ENCODE measurements around the gene ANKS6.

ANKS6 gene

GRCh38 chr9:98742325-98743280 lies 53.8 kb downstream of the ANKS6 start:
- no peak for DNase-seq (ENCODE audit: extremely low read depth in 1 of 2, low read depth in 1 of 2)

GRCh38 chr9:98740226-98740881 lies 56.0 kb downstream of the ANKS6 start:
- DNase-seq (ENCODE audit: extremely low read depth in 1 of 2, low read depth in 1 of 2) = no peak

- no peak for DNase-seq (ENCODE audit: extremely low read depth in 1 of 2, low read depth in 1 of 2)
Observed at GRCh38 chr9:98738741-98739140, 57.6 kb downstream of the ANKS6 start.

GRCh38 chr9:98736226-98736625 lies 60.1 kb downstream of the ANKS6 start:
- no peak for DNase-seq (ENCODE audit: extremely low read depth in 1 of 2, low read depth in 1 of 2)

- DNase-seq (ENCODE audit: extremely low read depth in 1 of 2, low read depth in 1 of 2) = no peak
Observed at GRCh38 chr9:98732801-98733200, 63.6 kb downstream of the ANKS6 start.

- no peak for DNase-seq (ENCODE audit: extremely low read depth in 1 of 2, low read depth in 1 of 2)
Observed at GRCh38 chr9:98732091-98732490, 64.3 kb downstream of the ANKS6 start.

- DNase-seq (ENCODE audit: extremely low read depth in 1 of 2, low read depth in 1 of 2) = no peak
Observed at GRCh38 chr9:98730871-98731270, 65.5 kb downstream of the ANKS6 start.

GRCh38 chr9:98728500-98728899 lies 67.9 kb downstream of the ANKS6 start:
- no peak for DNase-seq (ENCODE audit: extremely low read depth in 1 of 2, low read depth in 1 of 2)

- DNase-seq (ENCODE audit: extremely low read depth in 1 of 2, low read depth in 1 of 2) = no peak
Observed at GRCh38 chr9:98727428-98727827, 68.9 kb downstream of the ANKS6 start.

- DNase-seq (ENCODE audit: extremely low read depth in 1 of 2, low read depth in 1 of 2) = no peak
Observed at GRCh38 chr9:98726735-98727134, 69.6 kb downstream of the ANKS6 start.

- DNase-seq (ENCODE audit: extremely low read depth in 1 of 2, low read depth in 1 of 2) = no peak
Observed at GRCh38 chr9:98724810-98725530, 71.4 kb downstream of the ANKS6 start.

- no peak for DNase-seq (ENCODE audit: extremely low read depth in 1 of 2, low read depth in 1 of 2)
Observed at GRCh38 chr9:98721643-98722042, 74.7 kb downstream of the ANKS6 start.

- DNase-seq (ENCODE audit: extremely low read depth in 1 of 2, low read depth in 1 of 2) = no peak
Observed at GRCh38 chr9:98720402-98720801, 76.0 kb downstream of the ANKS6 start.

GRCh38 chr9:98719055-98719454 lies 77.3 kb downstream of the ANKS6 start:
- no peak for DNase-seq (ENCODE audit: extremely low read depth in 1 of 2, low read depth in 1 of 2)

- DNase-seq (ENCODE audit: extremely low read depth in 1 of 2, low read depth in 1 of 2) = no peak
Observed at GRCh38 chr9:98714833-98715232, 81.5 kb downstream of the ANKS6 start.

- DNase-seq (ENCODE audit: extremely low read depth in 1 of 2, low read depth in 1 of 2) = no peak
Observed at GRCh38 chr9:98712987-98713386, 83.4 kb downstream of the ANKS6 start.

GRCh38 chr9:98709968-98710965 lies 86.1 kb downstream of the ANKS6 start:
- no peak for DNase-seq (ENCODE audit: extremely low read depth in 1 of 2, low read depth in 1 of 2)

- no peak for DNase-seq (ENCODE audit: extremely low read depth in 1 of 2, low read depth in 1 of 2)
Observed at GRCh38 chr9:98708933-98709911, 87.1 kb downstream of the ANKS6 start, which contains the start of gene GABBR2. TSS of gene GABBR2 (minus strand) at chr9:98708935. CDS start at chr9:98708737, 198 bp downstream.

All from activated CD8-positive, alpha-beta memory T cell treated with anti-CD3 and anti-CD28 coated beads for 1 hour (primary cell).